ENCODE data around the gene COMP.

GRCh38 chr19:18780631-18781030, 10.5 kb downstream of the COMP start:
- no peak for TF ChIP-seq POLR2A (IDR thresholded peaks at IDR 0.05)
- TF ChIP-seq, protein P1, sequence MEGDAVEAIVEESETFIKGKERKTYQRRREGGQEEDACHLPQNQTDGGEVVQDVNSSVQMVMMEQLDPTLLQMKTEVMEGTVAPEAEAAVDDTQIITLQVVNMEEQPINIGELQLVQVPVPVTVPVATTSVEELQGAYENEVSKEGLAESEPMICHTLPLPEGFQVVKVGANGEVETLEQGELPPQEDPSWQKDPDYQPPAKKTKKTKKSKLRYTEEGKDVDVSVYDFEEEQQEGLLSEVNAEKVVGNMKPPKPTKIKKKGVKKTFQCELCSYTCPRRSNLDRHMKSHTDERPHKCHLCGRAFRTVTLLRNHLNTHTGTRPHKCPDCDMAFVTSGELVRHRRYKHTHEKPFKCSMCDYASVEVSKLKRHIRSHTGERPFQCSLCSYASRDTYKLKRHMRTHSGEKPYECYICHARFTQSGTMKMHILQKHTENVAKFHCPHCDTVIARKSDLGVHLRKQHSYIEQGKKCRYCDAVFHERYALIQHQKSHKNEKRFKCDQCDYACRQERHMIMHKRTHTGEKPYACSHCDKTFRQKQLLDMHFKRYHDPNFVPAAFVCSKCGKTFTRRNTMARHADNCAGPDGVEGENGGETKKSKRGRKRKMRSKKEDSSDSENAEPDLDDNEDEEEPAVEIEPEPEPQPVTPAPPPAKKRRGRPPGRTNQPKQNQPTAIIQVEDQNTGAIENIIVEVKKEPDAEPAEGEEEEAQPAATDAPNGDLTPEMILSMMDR (IDR thresholded peaks at IDR 0.05), result no peak
- no peak for TF ChIP-seq POLR2AphosphoS5 (IDR thresholded peaks at IDR 0.05; ENCODE audit: insufficient read depth in 1 of 2, low read depth in 1 of 2)
